ENCODE measurements around the gene PTPRM. TPM values are rescaled to one million over a fixed set of nuclear protein-coding genes. Genes with fewer than 3 reads are reported as not detected.

Gene PTPRM
- total and polyA plus RNA-seq, 2 of the 4 experiments (the other 2 are of a cell fraction): 28.3 to 51.2 TPM

DNA sequence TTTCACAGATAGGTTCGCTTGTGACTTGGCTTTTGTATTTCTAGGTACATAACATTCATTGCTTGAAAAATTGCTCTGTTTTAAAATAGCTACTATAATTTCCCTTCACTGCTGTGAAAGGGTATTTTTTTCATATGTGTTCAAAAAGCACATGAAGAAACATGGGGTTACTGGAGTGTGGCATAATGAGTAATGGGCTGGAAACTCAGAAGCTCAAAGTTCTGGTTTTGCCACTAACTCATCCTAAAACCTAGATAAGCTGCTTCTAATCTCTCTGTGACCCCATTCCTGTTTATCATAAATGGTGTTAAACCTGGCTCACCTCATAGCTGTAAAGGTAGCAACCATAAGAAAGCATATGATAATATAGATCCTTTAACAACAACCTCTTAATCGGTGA, 319.3 kb downstream of the PTPRM start:
- dilution Hi-C loops (cut with HindIII; ENCODE audit: low sequenced_read_pairs, unreplicated experiment): no loop called here
- no peak overlapping the region for H3K4me3 ChIP-seq (ENCODE audit: insufficient read depth, low read depth, low read length)
- no peaks in the 10 kb centered on the region for H3K27me3 ChIP-seq (ENCODE audit: control insufficient read depth, insufficient read depth, low read length)
- no peak overlapping the region for H2BK120ac ChIP-seq (ENCODE audit: low read depth, low read length)
- no peak overlapping the region for H3K4ac ChIP-seq (ENCODE audit: low read depth, low read length)
- 0 out of 2 replicates have a peak, but pooled peaks cover 1% of the 10 kb centered on the region for H3K36me3 ChIP-seq (ENCODE audit: control insufficient read depth, insufficient read depth, low read length)
- no peak overlapping the region for H3K23ac ChIP-seq (ENCODE audit: low read depth, low read length)
- no peak overlapping the region for H3K4me2 ChIP-seq (ENCODE audit: low read depth, low read length)
- H3K9ac ChIP-seq (ENCODE audit: low read depth, low read length): no peak overlapping the region
- H3K9me3 ChIP-seq (ENCODE audit: control insufficient read depth, insufficient read depth, low read length): no peaks in the 10 kb centered on the region
- ChIA-PET POLR2A (ENCODE audit: unreplicated experiment) (no interaction called here), CTCF (interaction anchor here (1.2 kb wide), 1 partner anchor 97 kb away, joined by 3 read pairs; no protein-coding TSS in a partner anchor)
- H2BK20ac ChIP-seq (ENCODE audit: low read depth, low read length): no peak overlapping the region
- WGBS, 2 experiments (ENCODE audit: extremely low coverage in 2 of 2, insufficient read length in 1 of 2): no CpG with 5 or more reads among the region's 2 CpGs
- no peaks in the 10 kb centered on the region; the same call in 1 of the 2 replicates for H3K9me1 ChIP-seq (ENCODE audit: insufficient read depth, low read length)
- intact Hi-C loops (cut with micrococcal nuclease): no loop called here
- H3K27ac ChIP-seq (ENCODE audit: insufficient read depth, low read length): no peak overlapping the region
- no TSS peak for BruUV-seq (replicated peaks)
- in situ Hi-C loops (cut with MboI; ENCODE audit: low sequenced_read_pairs): no loop called here
- H4K5ac ChIP-seq (ENCODE audit: low read depth, low read length): no peak overlapping the region
- H2AK9ac ChIP-seq (replicated peaks; ENCODE audit: low read depth, low read length, poor library complexity): no peak overlapping the region
- no peak overlapping the region for H2AK5ac ChIP-seq (ENCODE audit: low read depth, low read length)
- no peak for ATAC-seq (ENCODE audit: low read depth)
- DNase-seq: no peak
- no peak for TF ChIP-seq BHLHE40 (IDR thresholded peaks at IDR 0.05; ENCODE audit: low read depth, low read length)
- TF ChIP-seq, protein P1, sequence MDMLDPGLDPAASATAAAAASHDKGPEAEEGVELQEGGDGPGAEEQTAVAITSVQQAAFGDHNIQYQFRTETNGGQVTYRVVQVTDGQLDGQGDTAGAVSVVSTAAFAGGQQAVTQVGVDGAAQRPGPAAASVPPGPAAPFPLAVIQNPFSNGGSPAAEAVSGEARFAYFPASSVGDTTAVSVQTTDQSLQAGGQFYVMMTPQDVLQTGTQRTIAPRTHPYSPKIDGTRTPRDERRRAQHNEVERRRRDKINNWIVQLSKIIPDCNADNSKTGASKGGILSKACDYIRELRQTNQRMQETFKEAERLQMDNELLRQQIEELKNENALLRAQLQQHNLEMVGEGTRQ (IDR thresholded peaks at IDR 0.05; ENCODE audit: low read depth, low read length): no peak
- TF ChIP-seq RCOR1 (IDR thresholded peaks at IDR 0.05; ENCODE audit: insufficient replicate concordance, low read length): no peak
- TF ChIP-seq RFX5 (IDR thresholded peaks at IDR 0.05; ENCODE audit: low read depth, low read length): no peak
- no peak for TF ChIP-seq MAZ (IDR thresholded peaks at IDR 0.05; ENCODE audit: borderline replicate concordance, low read depth, low read length)
- TF ChIP-seq NFE2L2 (IDR thresholded peaks at IDR 0.05; ENCODE audit: low read depth, low read length): no peak
- TF ChIP-seq FOS (IDR thresholded peaks at IDR 0.05; ENCODE audit: low read depth, low read length): no peak
- TF ChIP-seq RAD21 (IDR thresholded peaks at IDR 0.05; ENCODE audit: low read length): no peak
- TF ChIP-seq, protein P2, sequence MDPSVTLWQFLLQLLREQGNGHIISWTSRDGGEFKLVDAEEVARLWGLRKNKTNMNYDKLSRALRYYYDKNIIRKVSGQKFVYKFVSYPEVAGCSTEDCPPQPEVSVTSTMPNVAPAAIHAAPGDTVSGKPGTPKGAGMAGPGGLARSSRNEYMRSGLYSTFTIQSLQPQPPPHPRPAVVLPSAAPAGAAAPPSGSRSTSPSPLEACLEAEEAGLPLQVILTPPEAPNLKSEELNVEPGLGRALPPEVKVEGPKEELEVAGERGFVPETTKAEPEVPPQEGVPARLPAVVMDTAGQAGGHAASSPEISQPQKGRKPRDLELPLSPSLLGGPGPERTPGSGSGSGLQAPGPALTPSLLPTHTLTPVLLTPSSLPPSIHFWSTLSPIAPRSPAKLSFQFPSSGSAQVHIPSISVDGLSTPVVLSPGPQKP (IDR thresholded peaks at IDR 0.05; ENCODE audit: borderline replicate concordance, low read depth, low read length): no peak
- TF ChIP-seq SMC3 (IDR thresholded peaks at IDR 0.05; ENCODE audit: low read depth, low read length): no peak
- TF ChIP-seq, protein P3, sequence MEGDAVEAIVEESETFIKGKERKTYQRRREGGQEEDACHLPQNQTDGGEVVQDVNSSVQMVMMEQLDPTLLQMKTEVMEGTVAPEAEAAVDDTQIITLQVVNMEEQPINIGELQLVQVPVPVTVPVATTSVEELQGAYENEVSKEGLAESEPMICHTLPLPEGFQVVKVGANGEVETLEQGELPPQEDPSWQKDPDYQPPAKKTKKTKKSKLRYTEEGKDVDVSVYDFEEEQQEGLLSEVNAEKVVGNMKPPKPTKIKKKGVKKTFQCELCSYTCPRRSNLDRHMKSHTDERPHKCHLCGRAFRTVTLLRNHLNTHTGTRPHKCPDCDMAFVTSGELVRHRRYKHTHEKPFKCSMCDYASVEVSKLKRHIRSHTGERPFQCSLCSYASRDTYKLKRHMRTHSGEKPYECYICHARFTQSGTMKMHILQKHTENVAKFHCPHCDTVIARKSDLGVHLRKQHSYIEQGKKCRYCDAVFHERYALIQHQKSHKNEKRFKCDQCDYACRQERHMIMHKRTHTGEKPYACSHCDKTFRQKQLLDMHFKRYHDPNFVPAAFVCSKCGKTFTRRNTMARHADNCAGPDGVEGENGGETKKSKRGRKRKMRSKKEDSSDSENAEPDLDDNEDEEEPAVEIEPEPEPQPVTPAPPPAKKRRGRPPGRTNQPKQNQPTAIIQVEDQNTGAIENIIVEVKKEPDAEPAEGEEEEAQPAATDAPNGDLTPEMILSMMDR (conservative IDR thresholded peaks at IDR 0.05; ENCODE audit: low read depth, low read length): no peak
- no peaks in the 10 kb centered on the region for H4K20me1 ChIP-seq (ENCODE audit: insufficient read depth, low read length)
- no peak overlapping the region for H4K91ac ChIP-seq (ENCODE audit: insufficient read depth, low read depth, low read length)
- no peak overlapping the region for H2AFZ ChIP-seq (replicated peaks; ENCODE audit: low read length, poor library complexity)
- H3K4me1 ChIP-seq (ENCODE audit: control insufficient read depth, insufficient read depth, low read length): peaks cover 3% of the 10 kb centered on the region; the same call in 1 of the 2 replicates
- H2BK15ac ChIP-seq (ENCODE audit: low read depth, low read length): no peak overlapping the region
- peaks cover 0 to 3% of the 10 kb centered on the region in 2 experiments; a peak in 1 of 4 replicates for H3K79me1 ChIP-seq (ENCODE audit: low read depth in 1 of 2, low read length in 2 of 2)
- no peak overlapping the region for H2BK5ac ChIP-seq (ENCODE audit: low read depth, low read length, poor library complexity, severe bottlenecking)
- no peak overlapping the region for H3K18ac ChIP-seq (ENCODE audit: low read depth, low read length)
- H3K14ac ChIP-seq (replicated peaks; ENCODE audit: low read depth, low read length): no peak overlapping the region
- H3K56ac ChIP-seq (ENCODE audit: extremely low read depth, insufficient read depth, low read length): no peak overlapping the region
- no peak overlapping the region for H4K8ac ChIP-seq (ENCODE audit: low read depth in 2 of 2, low read length in 2 of 2)
